K562 (cell line): Measurements from ENCODE around the gene OPA1. TPM values are rescaled to one million over a fixed set of nuclear protein-coding genes. Genes with fewer than 3 reads are reported as not detected.

ENCODE experiments used
- ATAC-seq: fragments of 200-7000 bp; cut with Tn5 transposase; 3 replicates; pipeline ENCODE4 v1.9.1; 2020; ENCODE audit warnings: moderate library complexity
- BruUV-seq: library from RNA; stranded (reverse); fragments of 400-500 nt; replicated peaks from 2 replicates; lab custom pipeline; 2021; lab: Mats Ljungman, UMichigan
- CTCF ChIA-PET: fragments of 300-600 bp; formaldehyde crosslinking; extraction: SDS; loops from one replicate; lab custom pipeline; 2021; ENCODE audit warnings: low intra/inter-chr PET ratio; lab: Yijun Ruan, JAX
- POLR2A ChIA-PET: fragments of 300-600, 350-650 bp; sonication (Branson Sonifier 250); formaldehyde crosslinking; extraction: SDS; loops from one replicate; lab custom pipeline; 2021; ENCODE audit warnings: antibody characterized with exemption, inconsistent platforms; lab: Yijun Ruan, JAX
- DNase-seq, 4 experiments: peaks; one replicate each; pipeline versions ENCODE4 v3.0.0 to v3.0.0-alpha.2; 2011 to 2018; ENCODE audit warnings: low spot score in 3 of 4, mixed read lengths in 3 of 4; ENCODE audit errors: extremely low read depth in 1 of 4
- FAIRE-seq: peaks from 2 replicates; lab custom pipeline; 2011; peaks lifted over from hg19 to GRCh38; lab: Jason Lieb, UNC
- H2AFZ ChIP-seq: 2 replicates; pipeline ENCODE4 v1.6.0; 2011; ENCODE audit warnings: low read depth, low read length, control low read depth, inconsistent platforms
- H3K27ac ChIP-seq: fragments of 200-600 bp; 3 replicates; pipeline ENCODE4 v1.8.0; 2011; ENCODE audit warnings: low read depth, mild to moderate bottlenecking, control low read depth, inconsistent platforms, low read length, moderate library complexity, mixed read lengths; ENCODE audit errors: extremely low read depth
- H3K27me3 ChIP-seq, 2 experiments: fragments of 300-600 bp in 1 of 2; 2 replicates in 1 of 2; 3 replicates in 1 of 2; pipeline versions ENCODE4 v1.6.0 to v1.8.0; 2011; ENCODE audit warnings: inconsistent platforms in 2 of 2, low read length in 2 of 2, mild to moderate bottlenecking in 1 of 2, mixed read lengths in 1 of 2, moderate library complexity in 1 of 2; ENCODE audit not compliant: control insufficient read depth in 2 of 2, insufficient read depth in 2 of 2
- H3K36me3 ChIP-seq: fragments of 300-600 bp; 3 replicates; pipeline ENCODE4 v1.8.0; 2011; ENCODE audit warnings: mild to moderate bottlenecking, low read length, inconsistent platforms; ENCODE audit not compliant: control insufficient read depth, insufficient read depth
- H3K4me1 ChIP-seq, 2 experiments: fragments of 200-600 bp in 1 of 2; replicated peaks in 1 of 2; 2 replicates in 1 of 2; 3 replicates in 1 of 2; pipeline versions ENCODE4 v1.5.1 to v1.8.0; 2011; ENCODE audit warnings: inconsistent platforms in 2 of 2, low read length in 2 of 2, mild to moderate bottlenecking in 1 of 2, mixed read lengths in 1 of 2, moderate library complexity in 1 of 2; ENCODE audit not compliant: control insufficient read depth in 2 of 2, insufficient read depth in 2 of 2
- H3K4me2 ChIP-seq: 2 replicates; pipeline ENCODE4 v1.6.1; 2011; ENCODE audit warnings: low read length, control low read depth, inconsistent platforms, mixed read lengths; ENCODE audit not compliant: insufficient read depth
- H3K4me3 ChIP-seq: fragments of 200-600 bp; sonication (generic), shearing (Covaris generic); 2 replicates; pipeline ENCODE4 v1.5.1; 2016; ENCODE audit warnings: control low read depth, inconsistent platforms
- H3K79me2 ChIP-seq: fragments of 200-600 bp; 3 replicates; pipeline ENCODE4 v1.8.0; 2011; ENCODE audit warnings: low read length, inconsistent platforms; ENCODE audit not compliant: control insufficient read depth, insufficient read depth
- H3K9ac ChIP-seq, 2 experiments: 2 replicates each; pipeline versions ENCODE4 v1.6.0 to v1.6.1; 2011; ENCODE audit warnings: low read depth in 2 of 2, low read length in 2 of 2, control low read depth in 1 of 2, inconsistent platforms in 1 of 2, mild to moderate bottlenecking in 1 of 2, mixed read lengths in 1 of 2; ENCODE audit not compliant: insufficient read depth in 1 of 2
- H3K9me1 ChIP-seq: one replicate; pipeline ENCODE4 v1.6.0; 2011; ENCODE audit warnings: inconsistent platforms, mild to moderate bottlenecking, low read length, moderate library complexity; ENCODE audit not compliant: control insufficient read depth, insufficient read depth
- H3K9me3 ChIP-seq: replicated peaks from 2 replicates; pipeline ENCODE4 v1.5.1; 2011; ENCODE audit warnings: low read depth, low read length, inconsistent platforms; ENCODE audit not compliant: control insufficient read depth, insufficient read depth
- H4K20me1 ChIP-seq: replicated peaks from 2 replicates; pipeline ENCODE4 v1.6.1; 2011; ENCODE audit warnings: low read length, inconsistent platforms, mixed read lengths; ENCODE audit not compliant: control insufficient read depth, insufficient read depth
- ARID1B ChIP-seq: fragments of 450-650 bp; IDR thresholded peaks from 2 replicates; pipeline ENCODE4 v1.6.1; 2016; ENCODE audit warnings: antibody characterized with exemption, mild to moderate bottlenecking, inconsistent platforms
- CBFA2T3 ChIP-seq: fragments of 450-650 bp; IDR thresholded peaks from 2 replicates; pipeline ENCODE4 v1.6.1; 2017
- CHD2 ChIP-seq: IDR thresholded peaks from 2 replicates; pipeline ENCODE4 v1.6.1; 2011; ENCODE audit warnings: low read depth, low read length
- DMBX1 ChIP-seq: fragments of 250-450 bp; sonication (Bioruptor Pico); IDR thresholded peaks from 2 replicates; pipeline ENCODE4 v1.8.0; 2022; ENCODE audit warnings: inconsistent platforms, mild to moderate bottlenecking, moderate library complexity, borderline replicate concordance
- HEY1 ChIP-seq: fragments of 250-450 bp; sonication (Bioruptor Pico); IDR thresholded peaks from 2 replicates; pipeline ENCODE4 v1.5.0; 2020; ENCODE audit warnings: mild to moderate bottlenecking, moderate library complexity, borderline replicate concordance
- L3MBTL2 ChIP-seq: fragments of 450-650 bp; IDR thresholded peaks from 2 replicates; pipeline ENCODE4 v1.6.1; 2016; ENCODE audit warnings: mild to moderate bottlenecking, moderate library complexity
- MTA3 ChIP-seq: fragments of 450-650 bp; formaldehyde crosslinking; IDR thresholded peaks from 2 replicates; pipeline ENCODE4 v1.6.1; 2017; ENCODE audit warnings: mild to moderate bottlenecking, borderline replicate concordance
- NR4A1 ChIP-seq, 2 experiments: fragments of 250-450 bp in 1 of 2; fragments of 450-650 bp in 1 of 2; sonication (Bioruptor Pico) in 1 of 2; IDR thresholded peaks; 2 replicates each; pipeline versions ENCODE4 v1.4.0 to v1.6.1; 2016 to 2020; ENCODE audit warnings: mild to moderate bottlenecking in 2 of 2, missing compliant biosample characterization in 1 of 2, missing genetic modification characterization in 1 of 2, moderate library complexity in 1 of 2
- PHF21A ChIP-seq: fragments of 450-650 bp; IDR thresholded peaks from 2 replicates; pipeline ENCODE4 v1.6.1; 2017; ENCODE audit warnings: low read depth, borderline replicate concordance
- PTBP1 ChIP-seq: fragments of 200-400 bp; formaldehyde crosslinking; IDR thresholded peaks from 2 replicates; pipeline ENCODE4 v1.6.1; 2017; ENCODE audit warnings: low read depth, low read length
- TAF9B ChIP-seq: fragments of 450-650 bp; IDR thresholded peaks from 2 replicates; pipeline ENCODE4 v1.6.1; 2018; ENCODE audit warnings: mild to moderate bottlenecking; ENCODE audit not compliant: partially characterized antibody
- WGBS: fragments of 100-300 bp; shearing (Covaris generic); methylation state at CpG from one replicate; pipeline ENCODE4 v1.1.6; 2016; ENCODE audit warnings: low coverage, mixed read lengths; ENCODE audit not compliant: insufficient coverage; ENCODE audit errors: missing lambda C conversion rate; 5-methylcytosine and 5-hydroxymethylcytosine counted together
- in situ Hi-C: fragments of 300-500 bp; cut with MboI; formaldehyde crosslinking; loops from 4 replicates; pipeline ENCODE4 v1.15.0; 2018; ENCODE audit warnings: inconsistent platforms, mixed read lengths
- intact Hi-C: fragments of 100-400 bp; cut with micrococcal nuclease; formaldehyde crosslinking; loops from 2 replicates; pipeline ENCODE4 v1.14.2; 2022
- polyA plus RNA-seq, 8 experiments: library from polyadenylated mRNA; depleted of rRNA in 4 of 8; stranded (reverse) in 5 of 8; unstranded in 3 of 8; fragments of >200 nt; fragmentation: Nextera tagmentation in 2 of 8; fragmentation: Illumina TruSeq in 1 of 8; extraction: Ambion mirVana in 2 of 8; extraction: Trizol in 1 of 8; gene quantifications; 2 replicates each; pipeline versions ENCODE4 v1.2.1 to v1.2.3, GENCODE V29; 2011 to 2014; ENCODE audit warnings: inconsistent platforms in 1 of 8, missing spikeins in 1 of 8
- total RNA-seq, 7 experiments: library from RNA; depleted of rRNA in 6 of 7; stranded (reverse); fragments of >200 nt in 6 of 7; fragmentation: Illumina TruSeq in 2 of 7; extraction: Trizol in 2 of 7; gene quantifications; 2 replicates each; pipeline versions ENCODE4 v1.2.1 to v1.2.3, GENCODE V29; 2011 to 2021; ENCODE audit warnings: low replicate concordance in 1 of 7
- TF ChIP-seq, protein P1 (sequence below): fragments of 450-650 bp; formaldehyde crosslinking; IDR thresholded peaks from 2 replicates; pipeline ENCODE4 v1.4.0; 2020; ENCODE audit warnings: mild to moderate bottlenecking, moderate library complexity
- TF ChIP-seq, protein P2 (sequence below): sonication (generic); formaldehyde crosslinking; IDR thresholded peaks from 2 replicates; pipeline ENCODE4 v1.8.0; 2022; ENCODE audit warnings: missing genetic modification reagents, mild to moderate bottlenecking, borderline replicate concordance
- TF ChIP-seq, protein P3 (sequence below): sonication (generic); formaldehyde crosslinking; IDR thresholded peaks from 2 replicates; pipeline ENCODE4 v1.8.1; 2022; ENCODE audit warnings: missing genetic modification reagents
- TF ChIP-seq, protein P4 (sequence below): fragments of 450-650 bp; formaldehyde crosslinking; IDR thresholded peaks from 2 replicates; pipeline ENCODE4 v1.4.0; 2022; ENCODE audit warnings: missing genetic modification characterization

The OPA1 gene
- total and polyA plus RNA-seq, 9 of the 15 experiments (the other 6 are each of a cell fraction or from before 2014, with no cell fraction given) = 19.7 to 127 (median 94.7) TPM

DNA sequence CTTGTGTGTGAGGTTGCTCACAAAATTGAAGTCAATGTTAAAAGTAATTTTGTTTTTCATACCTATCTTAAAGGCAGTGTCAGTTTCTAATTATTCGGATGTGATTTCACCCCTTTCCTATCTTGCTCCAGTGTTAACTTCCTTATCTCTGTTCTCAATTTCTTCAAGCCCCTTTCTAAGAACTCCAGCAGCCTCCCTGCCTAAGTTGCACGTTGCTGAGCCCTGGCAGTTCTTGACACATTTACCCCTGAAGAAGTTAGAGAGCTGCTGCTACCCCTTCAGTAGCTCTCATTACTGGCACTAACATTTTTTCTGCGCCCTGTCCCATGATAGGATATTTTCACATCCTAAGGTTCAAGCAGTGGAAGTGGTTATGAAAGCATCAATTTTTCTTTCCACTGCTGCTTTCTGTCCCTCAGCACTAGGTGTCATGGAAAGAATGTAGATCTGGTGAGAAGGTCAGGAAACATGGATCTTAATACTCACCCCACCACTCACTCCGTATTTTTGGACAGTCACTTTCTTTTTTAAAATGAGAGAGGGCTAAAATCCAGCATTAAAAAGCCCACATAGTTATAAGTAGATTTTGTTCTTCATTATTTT lies 62.9 kb downstream of the OPA1 start:
- CTCF ChIA-PET = no interaction called here
- POLR2A ChIA-PET = interaction anchor here (0.7 to 2.4 kb wide), 7 partner anchors 9 to 48 kb away, joined by 3 to 10 read pairs (median 5); no protein-coding TSS in a partner anchor
- DNase-seq (peak in 2 of 4 experiments; percentile 21 to 65), ATAC-seq (peak; percentile 67), FAIRE-seq (peak; percentile 19)
- in situ Hi-C loops = loop anchor here (10.0 kb wide), 1 partner anchor 669 kb away; no protein-coding TSS in a partner anchor
- peak overlapping the region in 1 of 2 experiments; percentile 71; a peak in 2 of 4 replicates for H3K9ac ChIP-seq
- peaks cover 4 to 43% of the 10 kb centered on the region in 2 experiments for H3K4me1 ChIP-seq
- no peaks in the 10 kb centered on the region for H4K20me1 ChIP-seq
- intact Hi-C loops = no loop called here
- peaks cover 8% of the 10 kb centered on the region; the same call in 1 of the 3 replicates for H3K79me2 ChIP-seq
- H3K4me3 ChIP-seq = no peak overlapping the region; the same call in 1 of the 2 replicates
- H3K27me3 ChIP-seq = no peaks in the 10 kb centered on the region
- BruUV-seq = no TSS peak
- peaks cover 71% of the 10 kb centered on the region; the same call in 2 of the 3 replicates for H3K36me3 ChIP-seq
- H3K9me1 ChIP-seq = no peaks in the 10 kb centered on the region
- peak overlapping the region; percentile 68 for H2AFZ ChIP-seq
- peak overlapping the region; percentile 67 for H3K4me2 ChIP-seq
- no peaks in the 10 kb centered on the region for H3K9me3 ChIP-seq
- WGBS = 4% methylated on average over 4 of the region's 4 CpGs
- H3K27ac ChIP-seq = peak overlapping the region; percentile 87
- TF ChIP-seq PTBP1 = no peak
- TF ChIP-seq, protein P1, sequence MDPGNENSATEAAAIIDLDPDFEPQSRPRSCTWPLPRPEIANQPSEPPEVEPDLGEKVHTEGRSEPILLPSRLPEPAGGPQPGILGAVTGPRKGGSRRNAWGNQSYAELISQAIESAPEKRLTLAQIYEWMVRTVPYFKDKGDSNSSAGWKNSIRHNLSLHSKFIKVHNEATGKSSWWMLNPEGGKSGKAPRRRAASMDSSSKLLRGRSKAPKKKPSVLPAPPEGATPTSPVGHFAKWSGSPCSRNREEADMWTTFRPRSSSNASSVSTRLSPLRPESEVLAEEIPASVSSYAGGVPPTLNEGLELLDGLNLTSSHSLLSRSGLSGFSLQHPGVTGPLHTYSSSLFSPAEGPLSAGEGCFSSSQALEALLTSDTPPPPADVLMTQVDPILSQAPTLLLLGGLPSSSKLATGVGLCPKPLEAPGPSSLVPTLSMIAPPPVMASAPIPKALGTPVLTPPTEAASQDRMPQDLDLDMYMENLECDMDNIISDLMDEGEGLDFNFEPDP (CRISPR knock-in tag) = no peak
- TF ChIP-seq, protein P2, sequence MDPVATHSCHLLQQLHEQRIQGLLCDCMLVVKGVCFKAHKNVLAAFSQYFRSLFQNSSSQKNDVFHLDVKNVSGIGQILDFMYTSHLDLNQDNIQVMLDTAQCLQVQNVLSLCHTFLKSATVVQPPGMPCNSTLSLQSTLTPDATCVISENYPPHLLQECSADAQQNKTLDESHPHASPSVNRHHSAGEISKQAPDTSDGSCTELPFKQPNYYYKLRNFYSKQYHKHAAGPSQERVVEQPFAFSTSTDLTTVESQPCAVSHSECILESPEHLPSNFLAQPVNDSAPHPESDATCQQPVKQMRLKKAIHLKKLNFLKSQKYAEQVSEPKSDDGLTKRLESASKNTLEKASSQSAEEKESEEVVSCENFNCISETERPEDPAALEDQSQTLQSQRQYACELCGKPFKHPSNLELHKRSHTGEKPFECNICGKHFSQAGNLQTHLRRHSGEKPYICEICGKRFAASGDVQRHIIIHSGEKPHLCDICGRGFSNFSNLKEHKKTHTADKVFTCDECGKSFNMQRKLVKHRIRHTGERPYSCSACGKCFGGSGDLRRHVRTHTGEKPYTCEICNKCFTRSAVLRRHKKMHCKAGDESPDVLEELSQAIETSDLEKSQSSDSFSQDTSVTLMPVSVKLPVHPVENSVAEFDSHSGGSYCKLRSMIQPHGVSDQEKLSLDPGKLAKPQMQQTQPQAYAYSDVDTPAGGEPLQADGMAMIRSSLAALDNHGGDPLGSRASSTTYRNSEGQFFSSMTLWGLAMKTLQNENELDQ (CRISPR knock-in tag) = no peak
- TF ChIP-seq ARID1B = peak; percentile 40; the same call in 1 of the 2 replicates
- TF ChIP-seq NR4A1 (CRISPR knock-in tag; IDR thresholded peaks at IDR 0.05) = no peak
- no peak for TF ChIP-seq NR4A1 (tag; IDR thresholded peaks at IDR 0.05)
- peak; percentile 49; the same call in 1 of the 2 replicates for TF ChIP-seq CBFA2T3
- TF ChIP-seq, protein P3, sequence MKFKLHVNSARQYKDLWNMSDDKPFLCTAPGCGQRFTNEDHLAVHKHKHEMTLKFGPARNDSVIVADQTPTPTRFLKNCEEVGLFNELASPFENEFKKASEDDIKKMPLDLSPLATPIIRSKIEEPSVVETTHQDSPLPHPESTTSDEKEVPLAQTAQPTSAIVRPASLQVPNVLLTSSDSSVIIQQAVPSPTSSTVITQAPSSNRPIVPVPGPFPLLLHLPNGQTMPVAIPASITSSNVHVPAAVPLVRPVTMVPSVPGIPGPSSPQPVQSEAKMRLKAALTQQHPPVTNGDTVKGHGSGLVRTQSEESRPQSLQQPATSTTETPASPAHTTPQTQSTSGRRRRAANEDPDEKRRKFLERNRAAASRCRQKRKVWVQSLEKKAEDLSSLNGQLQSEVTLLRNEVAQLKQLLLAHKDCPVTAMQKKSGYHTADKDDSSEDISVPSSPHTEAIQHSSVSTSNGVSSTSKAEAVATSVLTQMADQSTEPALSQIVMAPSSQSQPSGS (CRISPR knock-in tag) = no peak
- no peak for TF ChIP-seq HEY1 (CRISPR knock-in tag)
- no peak for TF ChIP-seq DMBX1 (CRISPR knock-in tag)
- peak; percentile 29 for TF ChIP-seq TAF9B
- no peak for TF ChIP-seq CHD2
- TF ChIP-seq L3MBTL2 = peak; percentile 52
- TF ChIP-seq, protein P4, sequence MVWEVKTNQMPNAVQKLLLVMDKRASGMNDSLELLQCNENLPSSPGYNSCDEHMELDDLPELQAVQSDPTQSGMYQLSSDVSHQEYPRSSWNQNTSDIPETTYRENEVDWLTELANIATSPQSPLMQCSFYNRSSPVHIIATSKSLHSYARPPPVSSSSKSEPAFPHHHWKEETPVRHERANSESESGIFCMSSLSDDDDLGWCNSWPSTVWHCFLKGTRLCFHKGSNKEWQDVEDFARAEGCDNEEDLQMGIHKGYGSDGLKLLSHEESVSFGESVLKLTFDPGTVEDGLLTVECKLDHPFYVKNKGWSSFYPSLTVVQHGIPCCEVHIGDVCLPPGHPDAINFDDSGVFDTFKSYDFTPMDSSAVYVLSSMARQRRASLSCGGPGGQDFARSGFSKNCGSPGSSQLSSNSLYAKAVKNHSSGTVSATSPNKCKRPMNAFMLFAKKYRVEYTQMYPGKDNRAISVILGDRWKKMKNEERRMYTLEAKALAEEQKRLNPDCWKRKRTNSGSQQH = no peak
- no peak for TF ChIP-seq PHF21A
- TF ChIP-seq MTA3 = no peak
